HT1080 (cell line): ENCODE data around the gene RPS6KA1. TPM values are rescaled to one million over a fixed set of nuclear protein-coding genes. Genes with fewer than 3 reads are reported as not detected.
A peak's percentile ranks its signal among the peaks of the same experiment; 100 is the strongest.
"Not testable (repeated sequence)": the region's sequence is repeated elsewhere in the genome, so short reads cannot be mapped to it uniquely, and the experiment has no call there.

Source experiments
- DNase-seq: peaks from one replicate; pipeline ENCODE4 v3.0.0-alpha.2; 2015; ENCODE audit warnings: low read depth
- total RNA-seq: library from RNA; depleted of rRNA; stranded (reverse); fragments of >200 nt; shearing (Covaris generic); gene quantifications from 2 replicates; pipeline ENCODE4 v1.2.3, GENCODE V29; 2014

Gene RPS6KA1
- total RNA-seq, 1 experiment from 2014 or later, result 35.1 TPM

GRCh38 chr1:26554781-26555180 lies 25.2 kb downstream of the RPS6KA1 start:
- DNase-seq, result no peak

GRCh38 chr1:26555550-26555981 lies 26.0 kb downstream of the RPS6KA1 start:
- DNase-seq, result peak; percentile 8

GRCh38 chr1:26556111-26556510 lies 26.6 kb downstream of the RPS6KA1 start:
- no peak for DNase-seq

GRCh38 chr1:26557008-26557407 lies 27.4 kb downstream of the RPS6KA1 start:
- DNase-seq, result no peak

- DNase-seq, result no peak
Observed at GRCh38 chr1:26558685-26559048, 29.1 kb downstream of the RPS6KA1 start.

GRCh38 chr1:26560403-26560780 lies 30.8 kb downstream of the RPS6KA1 start:
- DNase-seq, result no peak

GRCh38 chr1:26570287-26570686 lies 40.7 kb downstream of the RPS6KA1 start:
- DNase-seq, result peak; percentile 41

- no peak for DNase-seq
Observed at GRCh38 chr1:26571381-26571780, 41.8 kb downstream of the RPS6KA1 start.

GRCh38 chr1:26574018-26574417 lies 44.5 kb downstream of the RPS6KA1 start:
- DNase-seq, result no peak

GRCh38 chr1:26574719-26575251 lies 45.2 kb downstream of the RPS6KA1 start:
- DNase-seq, result peak; percentile 74

GRCh38 chr1:26575348-26575747 lies 45.8 kb downstream of the RPS6KA1 start:
- DNase-seq, result no peak

- DNase-seq, result no peak
Observed at GRCh38 chr1:26578167-26578566, 48.6 kb downstream of the RPS6KA1 start.

GRCh38 chr1:26579681-26580111 lies 50.1 kb downstream of the RPS6KA1 start:
- DNase-seq, result no peak

GRCh38 chr1:26580116-26580515 lies 50.6 kb downstream of the RPS6KA1 start:
- no peak for DNase-seq

- DNase-seq, result no peak
Observed at GRCh38 chr1:26581287-26581651, 51.7 kb downstream of the RPS6KA1 start.

GRCh38 chr1:26582053-26582835 lies 52.7 kb downstream of the RPS6KA1 start:
- no peak for DNase-seq

GRCh38 chr1:26582836-26583460 lies 53.4 kb downstream of the RPS6KA1 start:
- peak; percentile 79 for DNase-seq

- no peak for DNase-seq
Observed at GRCh38 chr1:26583646-26584485, 54.3 kb downstream of the RPS6KA1 start.

GRCh38 chr1:26584588-26584987 lies 55.0 kb downstream of the RPS6KA1 start:
- not testable (repeated sequence) for DNase-seq

GRCh38 chr1:26585471-26585870 lies 55.9 kb downstream of the RPS6KA1 start:
- DNase-seq, result no peak

- DNase-seq, result no peak
Observed at GRCh38 chr1:26593385-26593784, 63.8 kb downstream of the RPS6KA1 start.

- DNase-seq, result not testable (repeated sequence)
Observed at GRCh38 chr1:26594593-26594992, 65.0 kb downstream of the RPS6KA1 start.
